HG03469 (cell line): ENCODE measurements around the gene ATP9A.
"Not testable (repeated sequence)": the region's sequence is repeated elsewhere in the genome, so short reads cannot be mapped to it uniquely, and the experiment has no call there.

Source experiments
- ATAC-seq: cut with Tn5 transposase; IDR thresholded peaks from one replicate; pipeline ENCODE4 v1.9.1; 2021; ENCODE audit warnings: mild to moderate bottlenecking, moderate library complexity, moderate number of reproducible peaks; ENCODE audit not compliant: unreplicated experiment

The ATP9A gene

GRCh38 chr20:51584737-51585136 is 183.5 kb downstream of the ATP9A start:
- ATAC-seq, result no peak

- ATAC-seq, result no peak
Measured at GRCh38 chr20:51584116-51584515, 184.1 kb downstream of the ATP9A start.

DNA sequence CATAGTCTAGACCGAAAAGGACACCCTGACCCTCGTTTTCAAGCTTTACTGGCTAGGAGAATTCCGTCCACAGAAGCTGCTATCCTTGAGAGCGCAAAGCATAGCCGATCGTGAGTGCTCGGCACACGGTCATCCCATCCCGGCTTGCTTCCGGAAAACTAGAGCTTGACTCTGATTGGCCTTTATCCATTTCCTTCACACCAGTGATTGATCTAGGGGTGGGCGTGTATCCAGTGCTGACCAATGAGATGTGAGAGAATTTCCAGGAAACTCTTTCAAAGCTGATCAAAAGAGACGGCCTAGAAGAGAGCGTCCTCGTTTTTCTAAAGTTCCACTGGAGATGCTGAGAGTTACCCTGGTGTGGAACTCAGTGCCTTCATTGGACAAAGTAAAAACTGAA is 184.7 kb downstream of the ATP9A start:
- no peak for ATAC-seq

- no peak for ATAC-seq
Measured at GRCh38 chr20:51583073-51583472, 185.1 kb downstream of the ATP9A start.

- no peak for ATAC-seq
Measured at GRCh38 chr20:51581571-51581970, 186.6 kb downstream of the ATP9A start.

GRCh38 chr20:51579137-51579536 is 189.1 kb downstream of the ATP9A start:
- ATAC-seq, result no peak

- no peak for ATAC-seq
Measured at GRCh38 chr20:51578145-51578459, 190.1 kb downstream of the ATP9A start.

GRCh38 chr20:51577432-51578144 is 190.6 kb downstream of the ATP9A start:
- no peak for ATAC-seq

DNA sequence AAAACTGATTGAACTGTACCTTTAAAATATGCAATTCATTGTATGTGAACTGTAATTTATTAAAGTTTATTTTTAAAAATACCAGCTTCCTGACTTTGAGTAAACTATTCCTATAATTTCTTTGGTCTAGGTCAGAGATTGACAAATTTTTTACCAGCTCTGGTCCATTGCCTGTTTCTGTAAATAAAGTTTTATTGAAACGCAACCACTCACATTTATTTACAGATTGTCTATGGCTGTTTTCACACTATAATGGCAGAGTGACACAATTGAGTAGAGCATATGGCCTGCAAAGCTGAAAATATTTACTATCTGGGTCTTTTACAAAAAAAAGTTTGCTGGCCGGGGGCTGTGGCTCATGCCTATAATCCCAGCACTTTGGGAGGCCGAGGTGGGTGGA is 192.7 kb downstream of the ATP9A start:
- no peak for ATAC-seq

- no peak for ATAC-seq
Measured at GRCh38 chr20:51574248-51575033, 193.7 kb downstream of the ATP9A start.

GRCh38 chr20:51573576-51574243 is 194.5 kb downstream of the ATP9A start:
- ATAC-seq, result no peak

- no peak for ATAC-seq
Measured at GRCh38 chr20:51571460-51571794, 196.8 kb downstream of the ATP9A start.

GRCh38 chr20:51570739-51571459 is 197.3 kb downstream of the ATP9A start:
- no peak for ATAC-seq

- ATAC-seq, result no peak
Measured at GRCh38 chr20:51569815-51570738, 198.1 kb downstream of the ATP9A start.

GRCh38 chr20:51568533-51568932 is 199.7 kb downstream of the ATP9A start:
- not testable (repeated sequence) for ATAC-seq

DNA sequence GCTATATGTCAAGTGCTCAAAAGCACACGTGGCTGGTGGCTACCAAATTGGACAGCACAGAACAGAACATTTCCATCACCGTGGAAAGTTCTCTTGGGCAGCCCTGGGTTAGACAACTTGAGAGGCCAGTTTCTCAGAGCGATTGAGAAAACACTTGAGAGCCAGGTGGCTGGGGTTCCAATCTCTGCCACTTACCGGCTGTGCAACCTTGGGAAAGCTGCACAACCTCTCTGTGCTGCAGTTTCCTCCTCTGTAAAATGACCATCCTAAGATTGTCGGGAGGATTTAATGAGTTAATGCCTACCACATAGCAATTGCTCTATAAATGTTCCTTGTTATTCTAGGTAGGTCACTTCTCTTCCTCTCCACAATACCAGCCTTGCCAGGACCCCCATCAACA is 200.6 kb downstream of the ATP9A start:
- no peak for ATAC-seq

DNA sequence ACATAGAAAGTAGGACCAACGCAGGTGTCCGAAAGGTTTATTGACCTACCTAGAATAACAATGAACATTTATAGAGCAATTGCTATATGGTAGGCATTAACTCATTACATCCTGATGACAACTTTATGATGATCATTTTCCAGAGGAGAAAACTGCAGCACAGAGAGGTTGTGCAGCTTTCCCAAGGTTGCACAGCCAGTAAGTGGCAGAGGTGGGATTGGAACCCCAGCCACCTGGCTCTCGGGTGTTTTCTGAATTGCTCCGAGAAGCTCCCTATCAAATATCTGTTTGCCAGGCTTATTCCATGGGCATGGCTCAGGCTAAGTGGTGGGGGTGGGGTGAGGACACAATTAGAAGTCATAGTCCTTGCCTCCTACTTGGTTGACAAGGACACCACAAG is 201.6 kb downstream of the ATP9A start:
- no peak for ATAC-seq

- no peak for ATAC-seq
Measured at GRCh38 chr20:51565298-51566144, 202.7 kb downstream of the ATP9A start.
